Stimulated activated CD8-positive, alpha-beta memory T cell treated with anti-CD3 and anti-CD28 coated beads, Interleukin-15, amount 100 ng/mL, for 48 hours (primary cell): Measurements from ENCODE around the gene TAS2R14.
A peak's percentile ranks its signal among the peaks of the same experiment; 100 is the strongest.

Experiments
- DNase-seq, 2 donors: peaks; one replicate each; pipeline ENCODE4 v3.0.0-alpha.2; 2020; ENCODE audit warnings: low read depth in 2 of 2

The TAS2R14 gene, protein sequence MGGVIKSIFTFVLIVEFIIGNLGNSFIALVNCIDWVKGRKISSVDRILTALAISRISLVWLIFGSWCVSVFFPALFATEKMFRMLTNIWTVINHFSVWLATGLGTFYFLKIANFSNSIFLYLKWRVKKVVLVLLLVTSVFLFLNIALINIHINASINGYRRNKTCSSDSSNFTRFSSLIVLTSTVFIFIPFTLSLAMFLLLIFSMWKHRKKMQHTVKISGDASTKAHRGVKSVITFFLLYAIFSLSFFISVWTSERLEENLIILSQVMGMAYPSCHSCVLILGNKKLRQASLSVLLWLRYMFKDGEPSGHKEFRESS

GRCh38 chr12:10939163-10939562 is at the start of gene TAS2R14:
Gene TAS2R14, minus strand, starts transcription at chr12:10939263. Its CDS starts 56 bp downstream, at chr12:10939207.
- no peak for DNase-seq

- no peak for DNase-seq
These were observed 47.7 kb upstream of the TAS2R14 start, which contains the start of gene TAS2R50 for GRCh38 chr12:10986812-10987211. Gene TAS2R50, minus strand, starts transcription at chr12:10986912. Its CDS starts 52 bp downstream, at chr12:10986860.

DNA sequence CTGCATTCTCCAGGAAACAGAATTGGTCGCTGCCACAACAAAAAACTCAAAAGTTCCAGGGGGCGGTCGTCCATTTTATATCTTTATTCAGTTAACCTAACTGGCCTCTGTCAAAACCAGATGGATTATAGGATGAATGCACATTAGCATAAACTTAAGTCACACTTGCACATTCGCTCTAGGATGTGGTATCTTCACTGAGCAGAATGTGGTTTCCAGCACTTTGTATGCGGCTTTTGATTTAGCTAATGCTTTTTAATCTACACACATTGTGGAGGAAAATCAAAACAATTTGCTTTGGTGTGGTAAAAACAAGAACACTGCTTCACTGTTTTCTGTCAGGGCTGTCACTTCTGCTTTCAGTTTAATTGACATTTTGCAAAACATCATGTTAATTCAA is 43.2 kb upstream of the TAS2R14 start:
- peak; percentile 1 to 3 for DNase-seq

DNA sequence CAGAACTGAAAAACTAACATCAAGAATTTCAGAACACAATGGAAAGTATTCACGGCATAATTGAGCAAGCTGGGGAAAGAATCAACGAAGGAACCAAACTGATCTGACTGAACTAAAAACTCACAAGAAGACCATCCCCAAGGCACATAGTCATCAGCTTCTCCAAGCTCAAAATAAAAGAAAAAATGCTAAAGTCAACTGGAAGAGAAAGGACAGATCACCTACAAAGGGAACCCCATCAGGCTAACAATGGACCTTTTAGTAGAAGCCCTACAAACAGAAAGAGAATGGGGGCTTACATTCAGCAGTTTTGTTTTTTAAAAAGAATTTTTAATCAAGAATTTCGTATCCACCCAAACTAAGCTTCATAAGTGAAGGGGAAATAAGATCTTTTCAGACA is 35.9 kb upstream of the TAS2R14 start:
- no peak for DNase-seq

GRCh38 chr12:10968765-10969456 is 29.8 kb upstream of the TAS2R14 start:
- DNase-seq, result no peak

DNA sequence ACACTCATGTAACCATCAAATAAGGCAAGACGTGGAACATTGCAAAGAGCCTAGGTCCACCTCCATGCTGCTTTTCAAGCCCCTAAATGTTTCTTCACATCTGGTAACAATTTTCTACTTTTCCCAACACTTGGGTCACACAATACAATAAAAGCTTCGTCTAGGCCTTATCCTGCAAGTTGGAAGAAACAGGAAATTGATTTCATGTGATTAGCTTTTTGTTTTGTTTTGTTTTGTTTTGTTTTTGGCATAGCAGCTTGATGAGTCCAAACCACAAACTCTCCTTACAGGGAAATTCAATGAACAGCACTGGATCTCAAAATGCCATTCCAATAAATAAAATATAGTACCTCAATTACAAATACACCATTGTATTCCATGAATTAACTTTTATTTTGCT is 28.3 kb upstream of the TAS2R14 start:
- no peak for DNase-seq

DNA sequence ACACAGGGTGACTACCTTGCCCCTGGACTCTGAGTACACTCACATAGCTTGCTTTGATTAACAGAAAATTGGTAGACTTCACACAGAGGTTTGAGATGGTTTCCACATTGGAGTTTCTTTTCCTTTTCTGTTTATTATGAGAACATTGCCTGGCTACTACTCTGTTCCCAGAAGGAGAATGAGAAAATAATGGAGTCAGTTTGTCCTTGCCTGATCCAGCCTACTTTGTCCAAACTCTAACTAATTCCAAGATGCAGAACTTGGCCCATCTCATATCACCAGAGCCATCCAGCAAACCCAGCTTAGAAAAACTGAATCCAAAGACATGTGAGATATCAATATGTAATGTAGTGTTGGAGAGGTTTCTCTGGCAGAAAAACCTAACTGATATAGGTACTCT is 27.3 kb upstream of the TAS2R14 start:
- DNase-seq, result no peak

- no peak for DNase-seq
These were observed 26.4 kb upstream of the TAS2R14 start for GRCh38 chr12:10965476-10965875.

GRCh38 chr12:10960211-10960610 is 21.1 kb upstream of the TAS2R14 start:
- no peak for DNase-seq

GRCh38 chr12:10959804-10960203 is 20.7 kb upstream of the TAS2R14 start:
- no peak for DNase-seq

DNA sequence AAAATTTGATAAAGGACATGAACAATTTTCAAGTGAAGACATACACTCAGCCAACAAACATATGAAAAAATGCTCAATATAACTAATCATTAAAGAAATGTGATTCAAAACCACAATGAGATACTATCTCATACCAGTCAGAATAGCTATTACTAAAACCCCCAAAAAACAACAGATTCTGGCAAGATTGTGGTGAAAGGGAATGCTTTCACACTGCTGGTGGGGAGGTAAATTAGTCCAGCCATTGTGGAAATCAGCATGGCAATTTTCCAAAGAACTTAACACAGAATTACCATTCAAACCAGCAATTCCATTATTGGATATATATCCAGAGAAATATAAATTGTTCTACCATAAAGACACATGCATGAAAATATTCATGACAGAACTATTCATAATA is 18.7 kb upstream of the TAS2R14 start:
- no peak for DNase-seq

GRCh38 chr12:10956085-10956484 is 17.0 kb upstream of the TAS2R14 start:
- no peak for DNase-seq

DNA sequence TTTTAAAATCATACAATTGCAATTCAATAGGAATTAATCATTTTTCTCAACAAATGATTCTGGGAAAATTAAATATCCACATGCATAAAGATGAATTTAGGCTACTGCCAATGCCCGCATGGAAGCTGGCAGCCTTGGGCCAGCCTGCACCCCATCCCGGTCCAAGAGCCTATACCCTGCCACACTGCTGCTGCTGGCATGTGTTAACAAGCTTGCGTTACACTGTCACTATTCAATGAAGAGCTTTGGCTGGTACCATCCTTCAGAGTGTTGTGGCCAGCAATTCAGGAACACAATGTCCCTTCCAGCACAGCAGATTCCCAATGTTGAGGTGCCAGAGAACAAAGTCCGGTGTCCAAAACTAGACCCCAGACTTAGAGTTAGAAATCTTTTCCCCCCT is 13.6 kb upstream of the TAS2R14 start:
- no peak for DNase-seq

DNA sequence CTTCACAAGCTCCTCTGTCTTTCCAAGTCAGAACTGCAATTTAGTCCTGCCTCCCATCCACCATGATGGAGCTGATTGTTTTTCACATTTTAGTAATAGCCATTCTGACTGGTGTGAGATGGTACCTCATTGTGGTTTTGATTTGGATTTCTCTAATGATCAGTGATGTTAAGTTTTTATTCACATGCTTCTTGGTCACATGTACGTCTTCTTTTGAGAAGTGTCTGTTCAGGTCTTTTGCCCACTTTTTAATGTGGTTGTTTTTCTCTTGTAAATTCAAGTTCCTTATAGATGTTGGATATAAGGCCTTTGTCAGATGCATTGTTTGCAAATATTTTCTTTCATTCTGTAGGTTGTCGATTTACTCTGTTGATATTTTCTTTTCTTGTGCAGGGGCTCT is 4.1 kb upstream of the TAS2R14 start:
- no peak for DNase-seq

DNA sequence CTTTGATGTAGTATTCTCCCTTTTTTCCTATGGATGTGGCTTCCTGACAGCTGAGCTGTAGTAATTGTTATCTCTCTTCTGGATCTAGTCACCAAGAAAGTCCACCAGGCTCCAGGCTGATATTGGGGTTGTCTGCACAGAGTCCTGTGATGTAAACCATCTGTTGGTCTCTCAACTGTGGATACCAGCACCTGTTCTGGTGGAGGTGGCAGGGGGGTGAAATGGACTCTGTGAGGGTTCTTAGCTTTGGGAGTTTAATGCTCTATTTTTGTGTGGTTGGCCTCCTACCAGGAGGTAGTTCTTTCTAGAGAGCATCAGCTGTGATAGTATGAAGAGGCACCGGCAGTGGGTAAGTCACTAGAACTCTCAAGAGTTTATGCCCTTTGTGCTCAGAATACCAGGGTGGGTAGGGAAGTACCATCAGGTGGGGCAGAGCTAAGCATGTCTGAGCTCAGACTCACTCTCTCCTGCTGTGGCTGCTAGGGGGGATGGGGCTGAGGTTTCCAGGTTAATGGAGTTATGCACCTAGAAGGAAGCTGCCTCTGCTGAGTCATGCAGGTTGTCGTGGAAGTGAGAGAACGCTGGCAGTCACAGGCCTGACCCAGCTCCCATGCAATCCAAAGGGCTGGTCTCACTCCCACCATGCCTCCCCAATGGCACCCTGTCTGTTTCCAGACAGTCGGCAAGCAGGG is 3.0 kb upstream of the TAS2R14 start:
- DNase-seq, result no peak

- DNase-seq, result no peak
These were observed 2.3 kb upstream of the TAS2R14 start for GRCh38 chr12:10941369-10941768.

GRCh38 chr12:10940389-10940788 is 1.3 kb upstream of the TAS2R14 start:
- DNase-seq, result no peak

DNA sequence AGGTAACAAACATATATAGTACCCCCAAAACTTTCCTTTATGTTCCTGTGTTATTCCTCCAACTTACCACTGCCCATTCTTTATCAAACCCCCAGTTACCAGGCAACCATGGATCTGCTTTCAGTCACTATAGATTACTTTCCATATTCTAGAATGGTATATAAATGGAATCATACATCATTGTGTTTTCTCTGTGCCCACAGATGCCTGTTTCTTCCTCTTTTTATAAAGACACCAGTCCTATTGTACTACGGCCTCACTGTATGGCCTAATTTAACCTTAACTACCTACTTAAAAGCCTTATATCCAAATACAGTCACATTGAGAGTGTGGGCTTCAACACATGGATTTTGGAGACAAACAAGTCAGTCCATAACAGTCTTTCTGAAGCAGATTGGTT is 2.6 kb downstream of the TAS2R14 start:
- DNase-seq, result no peak

DNA sequence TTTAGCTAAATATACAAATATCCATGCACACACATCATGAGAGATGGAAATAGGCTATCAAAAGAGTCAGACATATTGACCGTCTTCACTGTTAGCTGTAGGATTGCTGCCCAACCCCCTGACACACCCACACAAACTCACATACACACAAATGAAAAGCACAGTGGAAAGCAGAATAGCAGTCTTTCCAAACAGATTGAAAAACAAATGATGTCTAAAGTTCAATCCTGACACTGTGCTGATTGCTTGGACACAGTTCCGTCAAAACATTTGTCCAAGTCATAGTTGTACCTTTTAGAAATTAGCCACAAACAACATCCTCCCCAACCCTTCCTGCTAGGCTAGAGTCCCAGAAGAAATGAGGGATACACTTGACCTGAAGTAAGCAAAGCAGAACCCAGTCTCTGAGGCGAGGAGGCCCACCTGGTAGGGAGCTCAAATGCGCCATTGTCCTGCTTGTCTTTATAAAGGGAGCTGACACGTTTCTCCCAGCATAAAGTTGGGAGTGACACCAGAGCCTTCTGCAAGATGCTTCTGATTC is 10.2 kb downstream of the TAS2R14 start, which contains the start of gene PRH2:
Gene PRH2, plus strand, starts transcription at position 491 of the 541 bp plus-strand sequence. Its CDS starts 38 bp downstream, at position 529.
- DNase-seq, result no peak

- no peak for DNase-seq
These were observed 12.8 kb downstream of the TAS2R14 start for GRCh38 chr12:10926269-10926668.

DNA sequence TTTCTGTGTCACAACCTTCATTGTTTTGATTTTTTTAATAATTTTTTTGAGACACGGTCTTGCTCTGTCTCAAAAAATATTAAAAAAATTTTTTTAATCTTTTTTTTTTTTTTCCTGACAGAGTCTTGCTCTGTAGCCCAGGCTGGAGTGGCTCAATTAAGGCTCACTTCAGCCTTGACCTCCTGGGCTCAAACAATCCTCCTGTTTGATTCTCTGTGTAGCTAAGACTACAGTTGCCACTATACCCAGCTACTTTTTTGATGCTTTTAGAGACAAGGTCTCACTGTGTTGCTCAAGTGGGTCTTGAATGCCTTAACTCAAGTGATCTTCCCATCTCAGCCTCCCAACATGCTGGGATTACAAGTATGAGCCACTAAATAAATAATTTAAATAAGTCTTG is 19.3 kb downstream of the TAS2R14 start:
- DNase-seq, result no peak

DNA sequence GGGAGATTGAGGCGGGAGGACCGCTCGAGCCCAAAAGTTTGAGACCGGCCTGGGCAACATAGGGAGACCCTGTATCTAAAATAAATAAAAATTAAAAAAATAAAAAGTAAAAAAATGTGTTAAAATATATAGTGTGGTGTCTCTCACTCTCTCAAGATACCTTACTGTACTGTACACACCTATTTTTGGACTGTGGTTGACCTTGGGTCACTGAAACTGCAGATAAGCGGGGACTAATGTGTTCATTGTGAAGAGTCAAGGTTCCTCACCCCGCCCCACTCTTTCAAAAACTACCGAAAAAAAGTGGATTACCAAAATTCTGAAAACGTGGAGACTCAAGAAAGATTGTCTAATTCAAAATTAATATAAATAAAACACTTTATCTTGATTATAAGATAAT is 28.7 kb downstream of the TAS2R14 start:
- no peak for DNase-seq
